AG04450 (cell line): ENCODE results near the gene OR8B3. TPM values are rescaled to one million over a fixed set of nuclear protein-coding genes. Genes with fewer than 3 reads are reported as not detected.

Source experiments
- CTCF ChIA-PET: fragments of 300-600, 350-600 bp; formaldehyde crosslinking; extraction: SDS; loops from one replicate; lab custom pipeline; 2022; ENCODE audit warnings: antibody characterized with exemption, inconsistent platforms; lab: Charles Lee
- POLR2A ChIA-PET: fragments of 350-600 bp; formaldehyde crosslinking; extraction: SDS; loops from one replicate; lab custom pipeline; 2021; ENCODE audit warnings: antibody characterized with exemption, inconsistent platforms; lab: Yijun Ruan, JAX
- DNase-seq: peaks from one replicate; pipeline ENCODE4 v3.0.0-alpha.2; 2011; ENCODE audit warnings: low read depth, low spot score
- H3K27ac ChIP-seq: one replicate; pipeline ENCODE4 v1.5.1; 2012; ENCODE audit warnings: low read depth, low read length, control low read depth
- H3K27me3 ChIP-seq: one replicate; pipeline ENCODE4 v1.6.0; 2012; ENCODE audit warnings: low read length; ENCODE audit not compliant: control insufficient read depth, insufficient read depth
- H3K4me3 ChIP-seq: 2 replicates; pipeline ENCODE4 v1.5.1; 2011; ENCODE audit warnings: mild to moderate bottlenecking, low read depth, low read length, control low read depth
- H3K9me3 ChIP-seq: 2 replicates; pipeline ENCODE4 v1.5.1; 2012; ENCODE audit warnings: low read length; ENCODE audit not compliant: control insufficient read depth, insufficient read depth
- CTCF ChIP-seq: IDR thresholded peaks from 2 replicates; pipeline ENCODE4 v1.5.1; 2011; ENCODE audit warnings: low read depth, low read length, control low read depth, inconsistent platforms
- polyA plus RNA-seq: library from polyadenylated mRNA; depleted of rRNA; stranded (reverse); fragments of >200 nt; gene quantifications from 2 replicates; pipeline ENCODE4 v1.2.3, GENCODE V29; 2011; rRNA removed

Gene OR8B3
- polyA plus RNA-seq, 1 experiment, result not detected

- ChIA-PET CTCF (no interaction called here), POLR2A (no interaction called here)
- Histone ChIP-seq H3K27ac (no peak overlapping the region), H3K9me3 (no peaks in the 10 kb centered on the region), H3K27me3 (no peaks in the 10 kb centered on the region), H3K4me3 (no peak overlapping the region)
- no peak for TF ChIP-seq CTCF
- no peak for DNase-seq
Observed at GRCh38 chr11:124376280-124376679, 22.5 kb downstream of the OR8B3 start.

- no peak overlapping the region for H3K4me3 ChIP-seq
- H3K27me3 ChIP-seq, result no peaks in the 10 kb centered on the region
- no peak overlapping the region for H3K27ac ChIP-seq
- no peak for TF ChIP-seq CTCF
- ChIA-PET POLR2A (no interaction called here), CTCF (no interaction called here)
- H3K9me3 ChIP-seq, result no peaks in the 10 kb centered on the region
- no peak for DNase-seq
Observed at GRCh38 chr11:124359566-124359965, 39.3 kb downstream of the OR8B3 start.

GRCh38 chr11:124346311-124346955 is 52.4 kb downstream of the OR8B3 start:
- no peak for DNase-seq
- ChIA-PET CTCF (interaction anchor here (1.0 kb wide), 1 partner anchor 16 kb away, joined by 5 read pairs; no protein-coding TSS in a partner anchor), POLR2A (no interaction called here)
- Histone ChIP-seq H3K9me3 (no peaks in the 10 kb centered on the region), H3K27ac (no peak overlapping the region), H3K27me3 (no peaks in the 10 kb centered on the region), H3K4me3 (no peak overlapping the region)
- TF ChIP-seq CTCF, result no peak

Other genes starting within 250 kb of the OR8B3 start
- gene OR10D3, start 215.7 kb downstream of the OR8B3 start, polyA plus RNA-seq, result not detected in 2 replicates
- not detected in 2 replicates for gene OR8G1, start 157.9 kb downstream of the OR8B3 start, polyA plus RNA-seq
- not detected in 2 replicates for gene OR8G5, start 142.6 kb downstream of the OR8B3 start, polyA plus RNA-seq
- gene OR8D1, start 85.1 kb downstream of the OR8B3 start, polyA plus RNA-seq, result not detected in 2 replicates
- gene OR8D2, start 78.8 kb downstream of the OR8B3 start, polyA plus RNA-seq, result not detected in 2 replicates
- gene OR8B2, start 14.5 kb downstream of the OR8B3 start, polyA plus RNA-seq, result not detected in 2 replicates
- gene OR8B4, start 25.8 kb upstream of the OR8B3 start, polyA plus RNA-seq, result not detected in 2 replicates
- gene OR8B8, start 46.7 kb upstream of the OR8B3 start, polyA plus RNA-seq, result not detected in 2 replicates
- gene OR8B12, start 144.6 kb upstream of the OR8B3 start, polyA plus RNA-seq, result not detected in 2 replicates
- gene OR8A1, start 171.0 kb upstream of the OR8B3 start, polyA plus RNA-seq, result not detected in 2 replicates
- not detected in 2 replicates for gene PANX3, start 212.4 kb upstream of the OR8B3 start, polyA plus RNA-seq
- gene TBRG1, start 223.8 kb upstream of the OR8B3 start, polyA plus RNA-seq, result 30.9 and 31.4 TPM in 2 replicates